Adrenal gland (tissue), 12 donors: ENCODE data around the gene ASCC1. TPM values are rescaled to one million over a fixed set of nuclear protein-coding genes. Genes with fewer than 3 reads are reported as not detected.
"Not testable (repeated sequence)": the region's sequence is repeated elsewhere in the genome, so short reads cannot be mapped to it uniquely, and the experiment has no call there.

ENCODE experiments used
- DNase-seq, 7 donors: peaks; one replicate each; pipeline ENCODE4 v3.0.0-alpha.2; 2019 to 2020
- H3K27ac ChIP-seq, 5 donors: fragments of 200-600 bp; sonication (generic) in 4 of 5; 1 replicate in 3 of 5; 2 replicates in 2 of 5; pipeline versions ENCODE4 v1.5.1 to v1.8.0; 2016 to 2020; ENCODE audit warnings: mild to moderate bottlenecking in 1 of 5
- H3K27me3 ChIP-seq: fragments of 200-600 bp; 2 replicates; pipeline ENCODE4 v1.8.0; 2021
- H3K36me3 ChIP-seq, 2 donors: fragments of 200-600 bp; replicated peaks in 1 of 2; 1 replicate in 1 of 2; 2 replicates in 1 of 2; pipeline versions ENCODE4 v1.5.1 to v1.8.0; 2018 to 2022
- H3K4me1 ChIP-seq, 2 donors: fragments of 200-600 bp; replicated peaks in 1 of 2; 1 replicate in 1 of 2; 2 replicates in 1 of 2; pipeline versions ENCODE4 v1.5.1 to v1.8.0; 2018 to 2021
- H3K4me3 ChIP-seq, 4 donors: fragments of 200-600 bp; sonication (generic) in 3 of 4; one replicate each; pipeline ENCODE4 v1.5.1; 2016 to 2018
- H3K9me3 ChIP-seq, 3 donors: fragments of 200-600 bp; sonication (generic) in 1 of 3; replicated peaks in 1 of 3; 1 replicate in 2 of 3; 2 replicates in 1 of 3; pipeline versions ENCODE4 v1.5.1 to v1.8.0; 2016 to 2021
- CTCF ChIP-seq, 6 experiments: fragments of 450-650 bp in 4 of 6; fragments of 200-600 bp in 2 of 6; sonication (generic) in 1 of 6; IDR thresholded peaks; 1 replicate in 5 of 6; 2 replicates in 1 of 6; pipeline versions ENCODE4 v1.5.1 to v1.8.0; 2016 to 2021; ENCODE audit warnings: antibody characterized with exemption in 6 of 6, mild to moderate bottlenecking in 2 of 6, moderate library complexity in 1 of 6
- POLR2A ChIP-seq, 2 donors: fragments of 450-650 bp; IDR thresholded peaks; one replicate each; pipeline ENCODE4 v1.6.1; 2017; ENCODE audit warnings: antibody characterized with exemption in 2 of 2, mild to moderate bottlenecking in 2 of 2, moderate library complexity in 1 of 2
- WGBS, 4 donors: extraction: QIAGEN DNeasy Blood & Tissue Kit in 2 of 4; methylation state at CpG; one replicate each; pipeline versions ENCODE4 v1.1.5 to v1.1.7; 2013 to 2017; 5-methylcytosine and 5-hydroxymethylcytosine counted together
- intact Hi-C, 2 donors: fragments of 100-400 bp; cut with DNase I; formaldehyde crosslinking; loops; one replicate each; pipeline versions ENCODE4 v1.14.1 to v1.15.0; 2022 to 2023
- polyA plus RNA-seq, 3 donors: library from polyadenylated mRNA; stranded (reverse); fragments of 200-250 nt in 2 of 3; fragments of 350-450 nt in 1 of 3; fragmentation: Illumina TruSeq in 1 of 3; extraction: RNeasy Lipid Tissue Mini Kit (QIAGEN cat#74804) in 1 of 3; gene quantifications; one replicate each; pipeline ENCODE4 v1.2.3, GENCODE V29; 2013 to 2014
- total RNA-seq, 9 donors: library from RNA; depleted of rRNA in 4 of 9; stranded (reverse); fragments of >200 nt in 4 of 9; fragments of 120-200 nt in 1 of 9; fragmentation: NEBNext Ultra II Directional in 1 of 9; extraction: Animal tissue kit (Norgen Biotek cat#: 25700) in 1 of 9; gene quantifications; one replicate each; pipeline versions ENCODE4 v1.1.0 to v1.2.4, GENCODE V29; 2013 to 2023
- donor health status: healthy with polysubstance abuse.
- donor health status: Bipolar disorder and iron deficiency.
- donor health status: DM: yes; HTN: yes; CAD: no.
- donor health status: DM: no; HTN: no; CAD: no.
- donor health status: DM: no; HTN: no; CAD: no.
- donor health status: DM: yes; HTN: yes; CAD: no.

The ASCC1 gene
- total and polyA plus RNA-seq, 12 donors = 9.7 to 101 (median 36.7) TPM

GRCh38 chr10:72218726-72219125 is 2.6 kb upstream of the ASCC1 start:
- Histone ChIP-seq H3K4me3 (peak overlapping the region in 1 of 4 donors; percentile 6), H3K4me1 (peaks cover 28 to 66% of the 10 kb centered on the region in 2 donors)
- 5 to 19% (median 13%) methylated on average over 2 of the region's 2 CpGs for WGBS, 4 donors

GRCh38 chr10:72218325-72218724 is 2.2 kb upstream of the ASCC1 start:
- Histone ChIP-seq H3K27ac (peak overlapping the region in 4 of 5 donors; percentile 35 to 100 (median 75)), H3K27me3 (no peaks in the 10 kb centered on the region), H3K4me1 (peaks cover 28 to 65% of the 10 kb centered on the region in 2 donors), H3K4me3 (peak overlapping the region in 1 of 4 donors; percentile 6), H3K9me3 (no peaks in the 10 kb centered on the region), H3K36me3 (peaks cover 0 to 18% of the 10 kb centered on the region in 2 donors)
- DNase-seq = no peak
- WGBS, 4 donors = 0 to 28% (median 13%) methylated on average over 1 of the region's 1 CpG
- no peak for TF ChIP-seq POLR2A (IDR thresholded peaks at IDR 0.05)
- no peak for TF ChIP-seq CTCF (IDR thresholded peaks at IDR 0.05)
- intact Hi-C loops = no loop called here

More at GRCh38 chr10:72218726-72219125, 2.6 kb upstream of the ASCC1 start:
- H3K36me3 ChIP-seq = peaks cover 0 to 18% of the 10 kb centered on the region in 2 donors
- no peaks in the 10 kb centered on the region for H3K9me3 ChIP-seq
- DNase-seq = no peak
- no peak for TF ChIP-seq POLR2A (IDR thresholded peaks at IDR 0.05)
- no peak for TF ChIP-seq CTCF (IDR thresholded peaks at IDR 0.05)
- intact Hi-C loops = no loop called here
- H3K27ac ChIP-seq = peak overlapping the region; percentile 14 to 100 (median 69)
- H3K27me3 ChIP-seq = no peaks in the 10 kb centered on the region

- peaks cover 0 to 32% of the 10 kb centered on the region in 2 donors for H3K36me3 ChIP-seq
- H3K9me3 ChIP-seq, H3K4me3 ChIP-seq, H3K27me3 ChIP-seq, intact Hi-C loops, DNase-seq: not testable (repeated sequence)
- peaks cover 6 to 36% of the 10 kb centered on the region in 2 donors for H3K4me1 ChIP-seq
- 83 to 86% (median 83%) methylated on average over 2 of the region's 2 CpGs for WGBS, 4 donors
- peak overlapping the region in 1 of 5 donors; percentile 13 for H3K27ac ChIP-seq
Observed at GRCh38 chr10:72211832-72212231, 4.2 kb downstream of the ASCC1 start.

GRCh38 chr10:72211381-72211780 is 4.7 kb downstream of the ASCC1 start:
- H3K27me3 ChIP-seq, intact Hi-C loops, H3K9me3 ChIP-seq, H3K4me3 ChIP-seq: not testable (repeated sequence)
- peaks cover 0 to 37% of the 10 kb centered on the region in 2 donors for H3K36me3 ChIP-seq
- peak in 6 of 7 donors; percentile 54 to 71 (median 60) for DNase-seq
- 55 to 69% (median 62%) methylated on average over 10 to 11 of the region's 11 CpGs for WGBS, 4 donors
- H3K27ac ChIP-seq = peak overlapping the region in 1 of 5 donors; percentile 13
- peaks cover 6 to 32% of the 10 kb centered on the region in 2 donors for H3K4me1 ChIP-seq

GRCh38 chr10:72208526-72208925 is 7.5 kb downstream of the ASCC1 start:
- intact Hi-C loops, H3K27ac ChIP-seq, DNase-seq, H3K4me3 ChIP-seq, H3K9me3 ChIP-seq, H3K27me3 ChIP-seq: not testable (repeated sequence)
- Histone ChIP-seq H3K4me1 (peaks cover 0 to 15% of the 10 kb centered on the region in 2 donors), H3K36me3 (peaks cover 0 to 58% of the 10 kb centered on the region in 2 donors)
- WGBS, 4 donors = 66 to 88% (median 73%) methylated on average over 2 of the region's 2 CpGs
